ENCODE measurements around the gene NUS1. TPM values are rescaled to one million over a fixed set of nuclear protein-coding genes. Genes with fewer than 3 reads are reported as not detected.
"Not testable (repeated sequence)": the region's sequence is repeated elsewhere in the genome, so short reads cannot be mapped to it uniquely, and the experiment has no call there.

The NUS1 gene
- total RNA-seq, 1 experiment from 2014 or later = 12.7 TPM

DNA sequence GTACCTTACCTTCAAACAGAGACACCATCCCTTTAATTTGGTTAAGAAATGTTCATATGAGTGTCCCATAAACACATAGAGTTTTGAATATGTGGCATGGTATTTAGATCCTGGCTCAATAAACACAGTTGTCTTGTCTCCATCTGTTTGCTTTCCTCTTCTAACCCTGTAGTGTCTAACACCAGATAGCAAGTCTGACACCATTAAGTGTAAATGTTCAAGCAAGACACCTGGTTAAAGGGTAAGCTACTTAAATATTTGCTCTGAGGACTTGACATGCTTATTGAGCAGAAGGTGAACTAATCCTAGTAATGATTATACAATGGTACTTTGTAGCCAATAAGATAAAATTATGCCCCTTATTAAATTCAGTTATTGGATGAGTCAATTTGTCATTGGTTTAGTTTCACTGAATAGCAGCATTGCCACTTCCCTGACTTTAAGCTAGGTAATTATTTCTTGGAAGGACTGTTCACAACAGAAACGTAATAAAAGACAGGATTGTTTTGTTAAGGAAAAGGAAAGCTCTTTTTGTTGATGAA lies 46.1 kb upstream of the NUS1 start:
- CTCF ChIA-PET = no interaction called here
- H3K79me2 ChIP-seq (ENCODE audit: low read length) = no peaks in the 10 kb centered on the region
- H3K4me3 ChIP-seq (ENCODE audit: low read length) = no peak overlapping the region
- H3K9me3 ChIP-seq (ENCODE audit: low read length) = no peaks in the 10 kb centered on the region; the same call in 1 of the 2 replicates
- ATAC-seq = no peak
- no peaks in the 10 kb centered on the region for H3K27me3 ChIP-seq (ENCODE audit: low read length)
- TF ChIP-seq, protein P1, sequence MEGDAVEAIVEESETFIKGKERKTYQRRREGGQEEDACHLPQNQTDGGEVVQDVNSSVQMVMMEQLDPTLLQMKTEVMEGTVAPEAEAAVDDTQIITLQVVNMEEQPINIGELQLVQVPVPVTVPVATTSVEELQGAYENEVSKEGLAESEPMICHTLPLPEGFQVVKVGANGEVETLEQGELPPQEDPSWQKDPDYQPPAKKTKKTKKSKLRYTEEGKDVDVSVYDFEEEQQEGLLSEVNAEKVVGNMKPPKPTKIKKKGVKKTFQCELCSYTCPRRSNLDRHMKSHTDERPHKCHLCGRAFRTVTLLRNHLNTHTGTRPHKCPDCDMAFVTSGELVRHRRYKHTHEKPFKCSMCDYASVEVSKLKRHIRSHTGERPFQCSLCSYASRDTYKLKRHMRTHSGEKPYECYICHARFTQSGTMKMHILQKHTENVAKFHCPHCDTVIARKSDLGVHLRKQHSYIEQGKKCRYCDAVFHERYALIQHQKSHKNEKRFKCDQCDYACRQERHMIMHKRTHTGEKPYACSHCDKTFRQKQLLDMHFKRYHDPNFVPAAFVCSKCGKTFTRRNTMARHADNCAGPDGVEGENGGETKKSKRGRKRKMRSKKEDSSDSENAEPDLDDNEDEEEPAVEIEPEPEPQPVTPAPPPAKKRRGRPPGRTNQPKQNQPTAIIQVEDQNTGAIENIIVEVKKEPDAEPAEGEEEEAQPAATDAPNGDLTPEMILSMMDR (conservative IDR thresholded peaks at IDR 0.05; ENCODE audit: low read depth, low read length) = no peak
- H2AFZ ChIP-seq (ENCODE audit: low read length) = no peak overlapping the region
- DNase-seq = no peak
- intact Hi-C loops (cut with micrococcal nuclease) = no loop called here
- no peaks in the 10 kb centered on the region for H3K9me2 ChIP-seq (replicated peaks; ENCODE audit: low read length)
- H3K4me2 ChIP-seq (ENCODE audit: low read length) = no peak overlapping the region
- H3K36me3 ChIP-seq (ENCODE audit: low read depth, low read length) = no peaks in the 10 kb centered on the region; the same call in 1 of the 2 replicates
- H3F3A ChIP-seq (ENCODE audit: low read length, unreplicated experiment) = no peaks in the 10 kb centered on the region
- no peaks in the 10 kb centered on the region for H4K20me1 ChIP-seq (ENCODE audit: low read length)
- no peak overlapping the region for H3K27ac ChIP-seq (ENCODE audit: low read length)
- H3K4me1 ChIP-seq (ENCODE audit: insufficient read depth, low read length) = no peaks in the 10 kb centered on the region
- no peak overlapping the region for H3K9ac ChIP-seq (ENCODE audit: low read length)
- POLR2A ChIA-PET (ENCODE audit: unreplicated experiment) = no interaction called here
- BruUV-seq (replicated peaks) = no TSS peak

DNA sequence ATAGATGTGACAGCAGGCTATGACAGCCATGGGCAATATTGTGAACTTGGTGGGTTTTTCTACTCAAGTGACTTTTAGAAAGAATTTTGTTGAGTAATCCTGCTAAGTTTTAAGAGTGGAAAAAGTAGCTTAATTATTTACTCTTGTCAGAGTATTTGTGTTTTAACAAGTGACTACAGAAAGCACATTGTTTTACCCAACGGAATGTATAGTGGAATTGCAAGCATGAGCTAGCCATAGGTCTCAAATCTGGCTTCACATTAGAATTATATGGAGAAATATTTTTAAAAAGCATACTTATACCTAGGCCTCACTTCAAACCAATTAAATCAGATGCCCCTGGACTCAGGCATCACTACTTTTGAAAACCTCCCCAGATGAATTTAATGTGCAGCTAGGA lies 37.5 kb upstream of the NUS1 start:
- no peak for ATAC-seq

DNA sequence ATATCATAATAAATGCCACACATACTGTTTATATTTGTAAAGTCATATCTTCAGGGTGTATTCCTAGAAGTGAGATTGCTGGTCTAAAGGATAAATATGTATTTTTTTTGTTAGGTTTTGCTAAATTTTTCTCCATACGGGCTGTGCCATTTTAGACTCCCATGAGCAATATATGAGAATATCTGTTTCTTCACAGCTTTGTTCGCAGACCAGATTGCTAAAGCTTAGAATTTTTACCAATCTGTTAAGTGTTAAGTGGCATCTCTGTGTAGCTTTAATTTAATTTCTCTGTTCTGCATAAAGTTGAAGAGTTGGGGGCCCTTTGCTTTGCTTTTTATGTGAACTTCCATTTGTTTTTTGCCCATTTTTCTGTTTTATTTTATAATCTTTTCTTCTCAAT lies 32.3 kb upstream of the NUS1 start:
- Histone ChIP-seq H3K4me3 (ENCODE audit: low read length) (no peak overlapping the region), H3K4me1 (ENCODE audit: insufficient read depth, low read length) (no peaks in the 10 kb centered on the region), H3F3A (ENCODE audit: low read length, unreplicated experiment) (no peaks in the 10 kb centered on the region), H3K9ac (ENCODE audit: low read length) (no peak overlapping the region), H3K9me2 (replicated peaks; ENCODE audit: low read length) (no peaks in the 10 kb centered on the region), H2AFZ (ENCODE audit: low read length) (no peak overlapping the region), H3K36me3 (ENCODE audit: low read depth, low read length) (no peaks in the 10 kb centered on the region), H3K27me3 (ENCODE audit: low read length) (no peaks in the 10 kb centered on the region), H3K9me3 (ENCODE audit: low read length) (no peaks in the 10 kb centered on the region), H3K4me2 (ENCODE audit: low read length) (no peak overlapping the region), H4K20me1 (ENCODE audit: low read length) (no peaks in the 10 kb centered on the region), H3K27ac (ENCODE audit: low read length) (no peak overlapping the region), H3K79me2 (ENCODE audit: low read length) (no peaks in the 10 kb centered on the region)
- ATAC-seq (no peak), DNase-seq (no peak)
- no TSS peak for BruUV-seq (replicated peaks)
- POLR2A ChIA-PET (ENCODE audit: unreplicated experiment) = no interaction called here
- intact Hi-C loops (cut with micrococcal nuclease) = no loop called here
- TF ChIP-seq EZH2 (IDR thresholded peaks at IDR 0.05; ENCODE audit: low read length, unreplicated experiment) (no peak), EZH2phosphoT487 (IDR thresholded peaks at IDR 0.05; ENCODE audit: borderline replicate concordance, low read length) (no peak)
- TF ChIP-seq, protein P1 (conservative IDR thresholded peaks at IDR 0.05; ENCODE audit: low read depth, low read length) = no peak
- CTCF ChIA-PET = no interaction called here

More for the DNA sequence above, 37.5 kb upstream of the NUS1 start:
- no peak overlapping the region for H3K4me3 ChIP-seq (ENCODE audit: low read length)
- H3K36me3 ChIP-seq (ENCODE audit: low read depth, low read length) = no peaks in the 10 kb centered on the region
- no peak for DNase-seq
- no peaks in the 10 kb centered on the region for H3K4me1 ChIP-seq (ENCODE audit: insufficient read depth, low read length)
- H3F3A ChIP-seq (ENCODE audit: low read length, unreplicated experiment) = no peaks in the 10 kb centered on the region
- no TSS peak for BruUV-seq (replicated peaks)
- no peaks in the 10 kb centered on the region for H3K79me2 ChIP-seq (ENCODE audit: low read length)
- CTCF ChIA-PET = no interaction called here
- intact Hi-C loops (cut with micrococcal nuclease) = no loop called here
- H3K27me3 ChIP-seq (ENCODE audit: low read length) = no peaks in the 10 kb centered on the region
- H3K27ac ChIP-seq (ENCODE audit: low read length) = no peak overlapping the region
- TF ChIP-seq, protein P1 (conservative IDR thresholded peaks at IDR 0.05; ENCODE audit: low read depth, low read length) = no peak
- TF ChIP-seq EZH2phosphoT487 (IDR thresholded peaks at IDR 0.05; ENCODE audit: borderline replicate concordance, low read length) (no peak), EZH2 (IDR thresholded peaks at IDR 0.05; ENCODE audit: low read length, unreplicated experiment) (no peak)
- H3K4me2 ChIP-seq (ENCODE audit: low read length) = no peak overlapping the region
- no peak overlapping the region for H3K9ac ChIP-seq (ENCODE audit: low read length)
- POLR2A ChIA-PET (ENCODE audit: unreplicated experiment) = no interaction called here
- no peak overlapping the region for H2AFZ ChIP-seq (ENCODE audit: low read length)
- H3K9me2 ChIP-seq (replicated peaks; ENCODE audit: low read length) = no peaks in the 10 kb centered on the region
- no peaks in the 10 kb centered on the region for H3K9me3 ChIP-seq (ENCODE audit: low read length)
- H4K20me1 ChIP-seq (ENCODE audit: low read length) = no peaks in the 10 kb centered on the region

DNA sequence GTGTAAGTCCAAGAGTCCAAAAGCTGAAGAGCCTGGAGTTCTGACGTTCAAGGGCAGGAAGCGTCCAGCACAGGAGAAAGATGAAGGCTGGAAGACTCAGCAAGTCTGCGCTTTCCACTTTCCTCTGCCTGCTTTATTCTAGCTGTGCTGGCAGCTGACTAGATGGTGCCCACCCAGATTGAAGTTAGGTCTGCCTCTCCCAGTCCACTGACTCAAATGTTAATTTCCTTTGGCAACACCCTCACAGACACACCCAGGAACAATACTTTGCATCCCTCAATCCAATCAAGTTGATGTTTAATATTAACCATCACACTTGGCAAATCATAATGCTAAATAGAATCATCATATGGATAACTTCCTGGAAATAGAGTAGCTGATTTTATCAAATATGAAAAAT lies 23.3 kb upstream of the NUS1 start:
- H3K4me2 ChIP-seq (ENCODE audit: low read length); intact Hi-C loops (cut with micrococcal nuclease); H3F3A ChIP-seq (ENCODE audit: low read length, unreplicated experiment); DNase-seq; H3K79me2 ChIP-seq (ENCODE audit: low read length); H3K4me1 ChIP-seq (ENCODE audit: insufficient read depth, low read length); H2AFZ ChIP-seq (ENCODE audit: low read length); BruUV-seq (replicated peaks); H3K36me3 ChIP-seq (ENCODE audit: low read depth, low read length); POLR2A ChIA-PET (ENCODE audit: unreplicated experiment); H4K20me1 ChIP-seq (ENCODE audit: low read length); H3K9ac ChIP-seq (ENCODE audit: low read length); H3K4me3 ChIP-seq (ENCODE audit: low read length); H3K27me3 ChIP-seq (ENCODE audit: low read length); CTCF ChIA-PET; H3K9me3 ChIP-seq (ENCODE audit: low read length); H3K9me2 ChIP-seq (replicated peaks; ENCODE audit: low read length); H3K27ac ChIP-seq (ENCODE audit: low read length); ATAC-seq: not testable (repeated sequence)
